Esophagus muscularis mucosa (tissue), 4 donors: ENCODE data around the gene SPIRE1. TPM values are rescaled to one million over a fixed set of nuclear protein-coding genes. Genes with fewer than 3 reads are reported as not detected.

Experiments used
- DNase-seq: peaks from one replicate; pipeline ENCODE4 v3.0.0-alpha.2; 2017; ENCODE audit errors: extremely low spot score
- H3K27ac ChIP-seq, 4 donors: fragments of 200-600 bp; sonication (generic); replicated peaks in 1 of 4; 1 replicate in 3 of 4; 2 replicates in 1 of 4; pipeline ENCODE4 v1.5.1; 2016 to 2019; ENCODE audit warnings: mild to moderate bottlenecking in 1 of 4
- H3K27me3 ChIP-seq, 4 donors: fragments of 200-600 bp; sonication (generic); one replicate each; pipeline versions ENCODE4 v1.5.1 to v1.6.0; 2016 to 2019
- H3K36me3 ChIP-seq, 4 donors: fragments of 200-600 bp; sonication (generic); one replicate each; pipeline ENCODE4 v1.5.1; 2016 to 2019
- H3K4me1 ChIP-seq, 4 donors: fragments of 200-600 bp; sonication (generic); one replicate each; pipeline ENCODE4 v1.5.1; 2016 to 2019
- H3K4me3 ChIP-seq, 4 donors: fragments of 200-600 bp; sonication (generic); 1 replicate in 2 of 4; 2 replicates in 2 of 4; pipeline ENCODE4 v1.5.1; 2016 to 2019; ENCODE audit warnings: mild to moderate bottlenecking in 4 of 4, moderate library complexity in 1 of 4
- H3K9me3 ChIP-seq, 4 donors: fragments of 200-600 bp; sonication (generic); 1 replicate in 3 of 4; 2 replicates in 1 of 4; pipeline ENCODE4 v1.5.1; 2016 to 2019
- CTCF ChIP-seq, 3 experiments: fragments of 200-600 bp in 2 of 3; fragments of 450-650 bp in 1 of 3; sonication (generic) in 2 of 3; IDR thresholded peaks; one replicate each; pipeline ENCODE4 v1.5.1; 2017 to 2019; ENCODE audit warnings: antibody characterized with exemption in 3 of 3, mild to moderate bottlenecking in 2 of 3, moderate library complexity in 1 of 3
- EP300 ChIP-seq: sonication (generic); formaldehyde crosslinking; IDR thresholded peaks from one replicate; pipeline ENCODE4 v1.6.1; 2017; ENCODE audit warnings: antibody characterized with exemption
- POLR2A ChIP-seq: fragments of 450-650 bp; IDR thresholded peaks from one replicate; pipeline ENCODE4 v1.6.1; 2017; ENCODE audit warnings: antibody characterized with exemption, moderate library complexity, mild to moderate bottlenecking, low read depth
- POLR2AphosphoS5 ChIP-seq, 2 donors: sonication (generic); formaldehyde crosslinking; IDR thresholded peaks; one replicate each; pipeline ENCODE4 v1.6.1; 2017; ENCODE audit warnings: antibody characterized with exemption in 2 of 2
- WGBS: methylation state at CpG from one replicate; pipeline ENCODE4 v1.1.5; 2018; 5-methylcytosine and 5-hydroxymethylcytosine counted together
- intact Hi-C: fragments of 100-400 bp; cut with DNase I; formaldehyde crosslinking; loops from one replicate; pipeline ENCODE4 v1.15.1; 2023
- total RNA-seq, 4 donors: library from RNA; depleted of rRNA; stranded (reverse); fragments of >200 nt; gene quantifications; one replicate each; pipeline versions ENCODE4 v1.1.0 to v1.2.1, GENCODE V29; 2016

SPIRE1 gene
- total RNA-seq, 4 donors from 2014 or later, result 33.2 to 48.3 (median 40.2) TPM

- TF ChIP-seq CTCF (IDR thresholded peaks at IDR 0.05) (no peak), EP300 (no peak), POLR2AphosphoS5 (IDR thresholded peaks at IDR 0.05) (no peak), POLR2A (no peak)
- 90% methylated on average over 12 of the region's 12 CpGs for WGBS
- H3K36me3 ChIP-seq, result peaks cover 0 to 39% (median 33%) of the 10 kb centered on the region in 4 donors
Measured at GRCh38 chr18:12478269-12479047, 179.4 kb downstream of the SPIRE1 start.

GRCh38 chr18:12477606-12478005 lies 180.3 kb downstream of the SPIRE1 start:
- TF ChIP-seq POLR2A, result no peak
- TF ChIP-seq CTCF (IDR thresholded peaks at IDR 0.05), result no peak
- no peak for TF ChIP-seq POLR2AphosphoS5 (IDR thresholded peaks at IDR 0.05)
- TF ChIP-seq EP300, result no peak
- no peak for DNase-seq
- Histone ChIP-seq H3K9me3 (no peaks in the 10 kb centered on the region), H3K27ac (no peak overlapping the region), H3K36me3 (peaks cover 0 to 39% (median 33%) of the 10 kb centered on the region in 4 donors), H3K27me3 (no peaks in the 10 kb centered on the region), H3K4me3 (no peak overlapping the region), H3K4me1 (peaks cover 0 to 2% (median 0%) of the 10 kb centered on the region in 4 donors)
- intact Hi-C loops, result no loop called here
- WGBS, result 92% methylated on average over 11 of the region's 11 CpGs

More at GRCh38 chr18:12478269-12479047, 179.4 kb downstream of the SPIRE1 start:
- Histone ChIP-seq H3K9me3 (no peaks in the 10 kb centered on the region), H3K4me1 (peaks cover 0 to 2% (median 0%) of the 10 kb centered on the region in 4 donors), H3K27ac (no peak overlapping the region), H3K27me3 (no peaks in the 10 kb centered on the region), H3K4me3 (no peak overlapping the region)
- no peak for DNase-seq
- intact Hi-C loops, result no loop called here

DNA sequence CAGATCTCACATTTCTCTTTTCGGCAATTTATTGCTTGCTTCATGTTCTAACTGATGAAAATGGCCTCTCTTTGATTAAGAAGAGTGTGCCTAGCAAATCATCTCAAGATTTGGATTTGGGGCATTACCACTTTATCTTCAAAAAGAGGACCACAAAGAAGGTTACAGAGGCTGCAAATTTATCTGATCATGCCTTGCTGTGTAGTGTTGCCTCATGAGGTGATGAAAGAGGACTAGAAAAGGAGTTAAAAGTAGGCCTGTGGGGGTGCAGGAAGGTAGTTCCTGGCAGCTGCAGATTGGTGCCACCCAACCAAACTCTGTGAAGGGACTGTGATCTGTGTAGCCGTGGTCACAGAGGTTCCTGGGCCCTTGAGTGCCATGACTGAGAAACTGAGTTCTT lies 181.0 kb downstream of the SPIRE1 start:
- Histone ChIP-seq H3K9me3 (no peaks in the 10 kb centered on the region), H3K4me3 (no peak overlapping the region), H3K27ac (no peak overlapping the region), H3K4me1 (peaks cover 0 to under 1% (median 0%) of the 10 kb centered on the region in 4 donors), H3K36me3 (peaks cover 0 to 39% (median 33%) of the 10 kb centered on the region in 4 donors), H3K27me3 (no peaks in the 10 kb centered on the region)
- WGBS, result 87% methylated on average over 2 of the region's 2 CpGs
- TF ChIP-seq POLR2A (no peak), POLR2AphosphoS5 (IDR thresholded peaks at IDR 0.05) (no peak), CTCF (IDR thresholded peaks at IDR 0.05) (no peak), EP300 (no peak)
- intact Hi-C loops, result no loop called here
- no peak for DNase-seq

- no peak overlapping the region for H3K4me3 ChIP-seq
- intact Hi-C loops, result no loop called here
- H3K27ac ChIP-seq, result no peak overlapping the region
- 89% methylated on average over 4 of the region's 4 CpGs for WGBS
- TF ChIP-seq EP300, result no peak
- TF ChIP-seq POLR2A, result no peak
- TF ChIP-seq POLR2AphosphoS5 (IDR thresholded peaks at IDR 0.05), result no peak
- H3K9me3 ChIP-seq, result no peaks in the 10 kb centered on the region
- no peaks in the 10 kb centered on the region for H3K4me1 ChIP-seq
- peaks cover 0 to 39% (median 33%) of the 10 kb centered on the region in 4 donors for H3K36me3 ChIP-seq
- DNase-seq, result no peak
- no peaks in the 10 kb centered on the region for H3K27me3 ChIP-seq
Measured at GRCh38 chr18:12474876-12475275, 183.0 kb downstream of the SPIRE1 start.

- H3K4me3 ChIP-seq, result no peak overlapping the region
- no peaks in the 10 kb centered on the region for H3K9me3 ChIP-seq
- DNase-seq, result no peak
- no peak for TF ChIP-seq POLR2A
- no peak for TF ChIP-seq POLR2AphosphoS5 (IDR thresholded peaks at IDR 0.05)
- TF ChIP-seq EP300, result no peak
- no peak for TF ChIP-seq CTCF (IDR thresholded peaks at IDR 0.05)
- H3K4me1 ChIP-seq, result no peaks in the 10 kb centered on the region
- no peaks in the 10 kb centered on the region for H3K27me3 ChIP-seq
- no peak overlapping the region for H3K27ac ChIP-seq
- peaks cover 0 to 32% (median 28%) of the 10 kb centered on the region in 4 donors for H3K36me3 ChIP-seq
- intact Hi-C loops, result no loop called here
Measured at GRCh38 chr18:12474146-12474545, 183.8 kb downstream of the SPIRE1 start.
